Chondrocyte (in vitro differentiated cells): Measurements from ENCODE around the gene MTHFD2. TPM values are rescaled to one million over a fixed set of nuclear protein-coding genes. Genes with fewer than 3 reads are reported as not detected.

ENCODE experiments used
- DNase-seq: peaks from one replicate; pipeline ENCODE4 v3.0.0; 2021; ENCODE audit warnings: mixed read lengths, low spot score
- H3K27ac Mint-ChIP-seq: one replicate; pipeline ENCODE4 v1.8.0; 2021; ENCODE audit warnings: mild to moderate bottlenecking, moderate library complexity, mixed read lengths; ENCODE audit not compliant: unreplicated experiment
- H3K27me3 Mint-ChIP-seq: 2 replicates; pipeline ENCODE4 v1.8.0; 2021; ENCODE audit warnings: low read depth, mixed read lengths
- H3K36me3 Mint-ChIP-seq: 2 replicates; pipeline ENCODE4 v1.8.0; 2021; ENCODE audit warnings: low read depth, mixed read lengths
- H3K4me1 Mint-ChIP-seq: 2 replicates; pipeline ENCODE4 v1.8.0; 2021; ENCODE audit warnings: low read depth, mild to moderate bottlenecking, mixed read lengths
- H3K4me3 Mint-ChIP-seq: one replicate; pipeline ENCODE4 v1.8.0; 2021; ENCODE audit warnings: mild to moderate bottlenecking, moderate library complexity, mixed read lengths; ENCODE audit not compliant: unreplicated experiment
- H3K9me3 Mint-ChIP-seq: 2 replicates; pipeline ENCODE4 v1.8.0; 2021; ENCODE audit warnings: low read depth, mixed read lengths
- CTCF ChIP-seq: fragments of 200-600 bp; sonication (generic); IDR thresholded peaks from 2 replicates; pipeline ENCODE4 v1.5.0; 2021; ENCODE audit warnings: antibody characterized with exemption, mild to moderate bottlenecking, moderate library complexity
- total RNA-seq: library from RNA; stranded (reverse); gene quantifications from 3 replicates; pipeline ENCODE4 v1.2.1, GENCODE V29; 2021

MTHFD2 gene
- total RNA-seq, 1 donor from 2014 or later: 363 TPM

GRCh38 chr2:74252036-74252435 lies 53.6 kb downstream of the MTHFD2 start:
- DNase-seq: no peak
- TF ChIP-seq CTCF: no peak
- H3K27ac Mint-ChIP-seq: no peak overlapping the region
- H3K36me3 Mint-ChIP-seq: peaks cover 2% of the 10 kb centered on the region
- H3K4me1 Mint-ChIP-seq: peaks cover 6% of the 10 kb centered on the region
- peaks cover 2% of the 10 kb centered on the region for H3K27me3 Mint-ChIP-seq
- H3K4me3 Mint-ChIP-seq: no peak overlapping the region
- H3K9me3 Mint-ChIP-seq: no peaks in the 10 kb centered on the region

GRCh38 chr2:74252862-74253261 lies 54.4 kb downstream of the MTHFD2 start:
- Mint-ChIP-seq H3K27ac (no peak overlapping the region), H3K9me3 (no peaks in the 10 kb centered on the region), H3K27me3 (peaks cover 2% of the 10 kb centered on the region), H3K4me1 (peaks cover 6% of the 10 kb centered on the region), H3K36me3 (peaks cover 2% of the 10 kb centered on the region), H3K4me3 (no peak overlapping the region)
- DNase-seq: no peak
- no peak for TF ChIP-seq CTCF

- TF ChIP-seq CTCF: no peak
- H3K27me3 Mint-ChIP-seq: peaks cover 2% of the 10 kb centered on the region
- no peak overlapping the region for H3K4me3 Mint-ChIP-seq
- peaks cover 2% of the 10 kb centered on the region for H3K36me3 Mint-ChIP-seq
- H3K4me1 Mint-ChIP-seq: peaks cover 6% of the 10 kb centered on the region
- no peak overlapping the region for H3K27ac Mint-ChIP-seq
- no peak for DNase-seq
- H3K9me3 Mint-ChIP-seq: no peaks in the 10 kb centered on the region
Observed at GRCh38 chr2:74253306-74253970, 55.0 kb downstream of the MTHFD2 start.

- no peak overlapping the region for H3K4me3 Mint-ChIP-seq
- no peak for TF ChIP-seq CTCF
- H3K27ac Mint-ChIP-seq: no peak overlapping the region
- H3K27me3 Mint-ChIP-seq: peaks cover 2% of the 10 kb centered on the region
- no peak for DNase-seq
- peaks cover 6% of the 10 kb centered on the region for H3K4me1 Mint-ChIP-seq
- no peaks in the 10 kb centered on the region for H3K9me3 Mint-ChIP-seq
- peaks cover 2% of the 10 kb centered on the region for H3K36me3 Mint-ChIP-seq
Observed at GRCh38 chr2:74253971-74254310, 55.5 kb downstream of the MTHFD2 start.

- no peak for DNase-seq
- Mint-ChIP-seq H3K27me3 (no peaks in the 10 kb centered on the region), H3K9me3 (no peaks in the 10 kb centered on the region), H3K27ac (no peak overlapping the region), H3K4me3 (no peak overlapping the region), H3K4me1 (peaks cover 6% of the 10 kb centered on the region), H3K36me3 (peaks cover 2% of the 10 kb centered on the region)
- TF ChIP-seq CTCF: no peak
Observed at GRCh38 chr2:74255660-74256213, 57.3 kb downstream of the MTHFD2 start.
